ENCODE measurements around the gene MYH8.

The MYH8 gene

GRCh38 chr17:10447026-10447931 lies 25.5 kb upstream of the MYH8 start:
- Histone ChIP-seq H4K20me1 (ENCODE audit: insufficient read depth, low read length) (no peaks in the 10 kb centered on the region), H3K27ac (ENCODE audit: low read length) (no peak overlapping the region), H3K4me2 (ENCODE audit: insufficient read depth, low read length) (no peak overlapping the region), H3K4me1 (ENCODE audit: insufficient read depth, low read length) (no peaks in the 10 kb centered on the region), H3K36me3 (ENCODE audit: insufficient read depth, low read length) (no peaks in the 10 kb centered on the region), H3K9me3 (ENCODE audit: insufficient read depth, low read length, severe bottlenecking) (no peaks in the 10 kb centered on the region), H2AFZ (ENCODE audit: low read depth, low read length) (no peak overlapping the region), H3K9ac (ENCODE audit: low read depth, low read length) (no peak overlapping the region), H3K79me2 (ENCODE audit: insufficient read depth, low read length) (no peaks in the 10 kb centered on the region), H3K27me3 (ENCODE audit: insufficient read depth, low read length, poor library complexity) (peaks cover 3% of the 10 kb centered on the region), H3K4me3 (ENCODE audit: low read depth in 1 of 2, low read length in 2 of 2) (no peak overlapping the region)
- ATAC-seq (ENCODE audit: insufficient read depth, low read depth) = no peak
- DNase-seq = no peak
- no peak for TF ChIP-seq CTCF (IDR thresholded peaks at IDR 0.05; ENCODE audit: borderline replicate concordance, extremely low read depth, low read length, poor library complexity, severe bottlenecking)
- no peak for TF ChIP-seq EZH2 (IDR thresholded peaks at IDR 0.05; ENCODE audit: borderline replicate concordance, low read depth, low read length, severe bottlenecking)

DNA sequence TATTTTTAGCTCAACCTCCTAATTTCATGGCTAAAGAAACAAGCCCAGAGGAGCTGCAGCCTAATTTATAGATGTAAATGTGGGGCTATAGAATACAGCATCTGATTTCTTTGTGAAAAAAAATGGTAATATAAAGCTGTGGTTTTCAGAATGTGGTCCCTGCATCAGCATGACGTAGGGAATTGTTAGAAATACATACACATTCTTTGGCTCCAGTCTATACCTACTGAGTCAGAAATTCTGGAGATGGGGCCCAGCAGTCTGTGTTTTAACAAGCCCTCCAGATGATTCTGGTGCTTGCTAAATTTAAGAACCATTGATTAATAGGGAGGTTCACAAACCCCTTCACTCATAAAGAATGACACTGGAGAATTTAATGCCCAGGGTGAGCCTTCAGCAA lies 18.1 kb upstream of the MYH8 start:
- DNase-seq = no peak
- TF ChIP-seq EZH2 (IDR thresholded peaks at IDR 0.05; ENCODE audit: borderline replicate concordance, low read depth, low read length, severe bottlenecking) = no peak
- TF ChIP-seq CTCF (IDR thresholded peaks at IDR 0.05; ENCODE audit: borderline replicate concordance, extremely low read depth, low read length, poor library complexity, severe bottlenecking) = no peak
- Histone ChIP-seq H3K36me3 (ENCODE audit: insufficient read depth, low read length) (no peaks in the 10 kb centered on the region), H3K9ac (ENCODE audit: low read depth, low read length) (no peak overlapping the region), H3K4me1 (ENCODE audit: insufficient read depth, low read length) (no peaks in the 10 kb centered on the region), H3K4me2 (ENCODE audit: insufficient read depth, low read length) (no peak overlapping the region), H3K27ac (ENCODE audit: low read length) (no peak overlapping the region), H3K79me2 (ENCODE audit: insufficient read depth, low read length) (no peaks in the 10 kb centered on the region), H2AFZ (ENCODE audit: low read depth, low read length) (no peak overlapping the region), H4K20me1 (ENCODE audit: insufficient read depth, low read length) (no peaks in the 10 kb centered on the region), H3K27me3 (ENCODE audit: insufficient read depth, low read length, poor library complexity) (peaks cover 5% of the 10 kb centered on the region), H3K9me3 (ENCODE audit: insufficient read depth, low read length, severe bottlenecking) (no peaks in the 10 kb centered on the region), H3K4me3 (ENCODE audit: low read depth in 1 of 2, low read length in 2 of 2) (no peak overlapping the region)
- ATAC-seq (ENCODE audit: insufficient read depth, low read depth) = no peak

GRCh38 chr17:10435096-10435495 lies 13.3 kb upstream of the MYH8 start:
- Histone ChIP-seq H3K27me3 (ENCODE audit: insufficient read depth, low read length, poor library complexity) (peaks cover 5% of the 10 kb centered on the region), H4K20me1 (ENCODE audit: insufficient read depth, low read length) (no peaks in the 10 kb centered on the region), H3K4me2 (ENCODE audit: insufficient read depth, low read length) (no peak overlapping the region), H3K9me3 (ENCODE audit: insufficient read depth, low read length, severe bottlenecking) (no peaks in the 10 kb centered on the region), H3K79me2 (ENCODE audit: insufficient read depth, low read length) (no peaks in the 10 kb centered on the region), H3K9ac (ENCODE audit: low read depth, low read length) (no peak overlapping the region), H3K27ac (ENCODE audit: low read length) (no peak overlapping the region), H3K4me1 (ENCODE audit: insufficient read depth, low read length) (no peaks in the 10 kb centered on the region), H2AFZ (ENCODE audit: low read depth, low read length) (no peak overlapping the region), H3K36me3 (ENCODE audit: insufficient read depth, low read length) (no peaks in the 10 kb centered on the region), H3K4me3 (ENCODE audit: low read depth in 1 of 2, low read length in 2 of 2) (no peak overlapping the region)
- TF ChIP-seq EZH2 (IDR thresholded peaks at IDR 0.05; ENCODE audit: borderline replicate concordance, low read depth, low read length, severe bottlenecking) (no peak), CTCF (IDR thresholded peaks at IDR 0.05; ENCODE audit: borderline replicate concordance, extremely low read depth, low read length, poor library complexity, severe bottlenecking) (no peak)
- ATAC-seq (ENCODE audit: insufficient read depth, low read depth) (no peak), DNase-seq (no peak)
